Measurements from ENCODE around the gene GOT1.

GOT1 gene

GRCh38 chr10:99435986-99436638, 5.7 kb upstream of the GOT1 start (continued):
- no peak for TF ChIP-seq AEBP2 (tag by site-specific recombination; IDR thresholded peaks at IDR 0.05; ENCODE audit: borderline replicate concordance)
- no peak for TF ChIP-seq ZNF302 (tag by site-specific recombination; IDR thresholded peaks at IDR 0.05; ENCODE audit: low read depth)
- no peak for TF ChIP-seq ZSCAN23 (tag by site-specific recombination; IDR thresholded peaks at IDR 0.05)
- no peak for TF ChIP-seq RBAK (tag by site-specific recombination; IDR thresholded peaks at IDR 0.05)

- CTCF ChIA-PET = interaction anchor here (0.6 to 4.6 kb wide), 10 partner anchors 16 to 685 kb away, joined by 3 to 104 read pairs (median 6); partner anchors contain the start of gene SLC25A28
- H3K4me1 ChIP-seq (ENCODE audit: control insufficient read depth, insufficient read depth, low read length) = peaks cover 9% of the 10 kb centered on the region; the same call in 1 of the 2 replicates
- H3K27ac ChIP-seq (ENCODE audit: extremely low read depth, low read depth, low read length) = no peak overlapping the region
- peaks cover 2 to 14% of the 10 kb centered on the region in 2 experiments for H3K36me3 ChIP-seq (ENCODE audit: control insufficient read depth in 2 of 2, insufficient read depth in 1 of 2, low read length in 2 of 2)
- TF ChIP-seq ZNF529 (tag by site-specific recombination; IDR thresholded peaks at IDR 0.05; ENCODE audit: insufficient replicate concordance) (no peak), ZBTB17 (tag by site-specific recombination; IDR thresholded peaks at IDR 0.05) (no peak), PBX3 (CRISPR knock-in tag; IDR thresholded peaks at IDR 0.05) (no peak), ZNF76 (tag by site-specific recombination; IDR thresholded peaks at IDR 0.05; ENCODE audit: borderline replicate concordance, low read depth) (no peak), ZNF560 (tag by site-specific recombination; IDR thresholded peaks at IDR 0.05; ENCODE audit: borderline replicate concordance) (no peak), BCL11A (tag by site-specific recombination; IDR thresholded peaks at IDR 0.05; ENCODE audit: low read depth) (no peak), ZNF48 (tag by site-specific recombination; IDR thresholded peaks at IDR 0.05) (no peak)
- TF ChIP-seq, protein P1, sequence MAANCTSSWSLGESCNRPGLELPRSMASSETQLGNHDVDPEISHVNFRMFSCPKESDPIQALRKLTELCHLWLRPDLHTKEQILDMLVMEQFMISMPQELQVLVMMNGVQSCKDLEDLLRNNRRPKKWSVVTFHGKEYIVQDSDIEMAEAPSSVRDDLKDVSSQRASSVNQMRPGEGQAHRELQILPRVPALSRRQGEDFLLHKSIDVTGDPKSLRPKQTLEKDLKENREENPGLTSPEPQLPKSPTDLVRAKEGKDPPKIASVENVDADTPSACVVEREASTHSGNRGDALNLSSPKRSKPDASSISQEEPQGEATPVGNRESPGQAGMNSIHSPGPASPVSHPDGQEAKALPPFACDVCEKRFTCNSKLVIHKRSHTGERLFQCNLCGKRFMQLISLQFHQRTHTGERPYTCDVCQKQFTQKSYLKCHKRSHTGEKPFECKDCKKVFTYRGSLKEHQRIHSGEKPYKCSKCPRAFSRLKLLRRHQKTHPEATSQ (tag by site-specific recombination; IDR thresholded peaks at IDR 0.05) = no peak
- no peak overlapping the region for H3K4me3 ChIP-seq (ENCODE audit: low read depth, low read length)
- POLR2A ChIA-PET = no interaction called here
- H3K9me3 ChIP-seq (ENCODE audit: control insufficient read depth, insufficient read depth, low read depth, low read length) = no peaks in the 10 kb centered on the region
Measured at GRCh38 chr10:99433378-99434020, 3.1 kb upstream of the GOT1 start.

- Histone ChIP-seq H3K36me3 (ENCODE audit: control insufficient read depth in 2 of 2, insufficient read depth in 1 of 2, low read length in 2 of 2) (peaks cover 0 to 14% of the 10 kb centered on the region in 2 experiments; a peak in 2 of 3 replicates), H3K4me1 (ENCODE audit: control insufficient read depth, insufficient read depth, low read length) (peaks cover 9% of the 10 kb centered on the region; the same call in 1 of the 2 replicates), H3K4me3 (ENCODE audit: low read depth, low read length) (no peak overlapping the region), H3K9me3 (ENCODE audit: control insufficient read depth, insufficient read depth, low read depth, low read length) (no peaks in the 10 kb centered on the region), H3K27ac (ENCODE audit: extremely low read depth, low read depth, low read length) (no peak overlapping the region)
- CTCF ChIA-PET = interaction anchor here (0.6 to 4.6 kb wide), 5 partner anchors 16 to 684 kb away, joined by 3 to 104 read pairs (median 8); partner anchors contain the start of gene SLC25A28
- POLR2A ChIA-PET = no interaction called here
- TF ChIP-seq ZNF623 (tag by site-specific recombination; IDR thresholded peaks at IDR 0.05) = no peak
- no peak for TF ChIP-seq PRDM4 (tag by site-specific recombination; IDR thresholded peaks at IDR 0.05)
- no peak for TF ChIP-seq GFI1B (tag by site-specific recombination; IDR thresholded peaks at IDR 0.05)
- TF ChIP-seq, protein P2, sequence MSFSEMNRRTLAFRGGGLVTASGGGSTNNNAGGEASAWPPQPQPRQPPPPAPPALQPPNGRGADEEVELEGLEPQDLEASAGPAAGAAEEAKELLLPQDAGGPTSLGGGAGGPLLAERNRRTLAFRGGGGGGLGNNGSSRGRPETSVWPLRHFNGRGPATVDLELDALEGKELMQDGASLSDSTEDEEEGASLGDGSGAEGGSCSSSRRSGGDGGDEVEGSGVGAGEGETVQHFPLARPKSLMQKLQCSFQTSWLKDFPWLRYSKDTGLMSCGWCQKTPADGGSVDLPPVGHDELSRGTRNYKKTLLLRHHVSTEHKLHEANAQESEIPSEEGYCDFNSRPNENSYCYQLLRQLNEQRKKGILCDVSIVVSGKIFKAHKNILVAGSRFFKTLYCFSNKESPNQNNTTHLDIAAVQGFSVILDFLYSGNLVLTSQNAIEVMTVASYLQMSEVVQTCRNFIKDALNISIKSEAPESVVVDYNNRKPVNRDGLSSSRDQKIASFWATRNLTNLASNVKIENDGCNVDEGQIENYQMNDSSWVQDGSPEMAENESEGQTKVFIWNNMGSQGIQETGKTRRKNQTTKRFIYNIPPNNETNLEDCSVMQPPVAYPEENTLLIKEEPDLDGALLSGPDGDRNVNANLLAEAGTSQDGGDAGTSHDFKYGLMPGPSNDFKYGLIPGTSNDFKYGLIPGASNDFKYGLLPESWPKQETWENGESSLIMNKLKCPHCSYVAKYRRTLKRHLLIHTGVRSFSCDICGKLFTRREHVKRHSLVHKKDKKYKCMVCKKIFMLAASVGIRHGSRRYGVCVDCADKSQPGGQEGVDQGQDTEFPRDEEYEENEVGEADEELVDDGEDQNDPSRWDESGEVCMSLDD (tag by site-specific recombination; IDR thresholded peaks at IDR 0.05) = no peak
- no peak for TF ChIP-seq ZNF701 (tag by site-specific recombination; IDR thresholded peaks at IDR 0.05)
- no peak for TF ChIP-seq ZNF335 (tag by site-specific recombination; conservative IDR thresholded peaks at IDR 0.05)
- no peak for TF ChIP-seq GLI4 (tag by site-specific recombination; IDR thresholded peaks at IDR 0.05)
- TF ChIP-seq, protein P3, sequence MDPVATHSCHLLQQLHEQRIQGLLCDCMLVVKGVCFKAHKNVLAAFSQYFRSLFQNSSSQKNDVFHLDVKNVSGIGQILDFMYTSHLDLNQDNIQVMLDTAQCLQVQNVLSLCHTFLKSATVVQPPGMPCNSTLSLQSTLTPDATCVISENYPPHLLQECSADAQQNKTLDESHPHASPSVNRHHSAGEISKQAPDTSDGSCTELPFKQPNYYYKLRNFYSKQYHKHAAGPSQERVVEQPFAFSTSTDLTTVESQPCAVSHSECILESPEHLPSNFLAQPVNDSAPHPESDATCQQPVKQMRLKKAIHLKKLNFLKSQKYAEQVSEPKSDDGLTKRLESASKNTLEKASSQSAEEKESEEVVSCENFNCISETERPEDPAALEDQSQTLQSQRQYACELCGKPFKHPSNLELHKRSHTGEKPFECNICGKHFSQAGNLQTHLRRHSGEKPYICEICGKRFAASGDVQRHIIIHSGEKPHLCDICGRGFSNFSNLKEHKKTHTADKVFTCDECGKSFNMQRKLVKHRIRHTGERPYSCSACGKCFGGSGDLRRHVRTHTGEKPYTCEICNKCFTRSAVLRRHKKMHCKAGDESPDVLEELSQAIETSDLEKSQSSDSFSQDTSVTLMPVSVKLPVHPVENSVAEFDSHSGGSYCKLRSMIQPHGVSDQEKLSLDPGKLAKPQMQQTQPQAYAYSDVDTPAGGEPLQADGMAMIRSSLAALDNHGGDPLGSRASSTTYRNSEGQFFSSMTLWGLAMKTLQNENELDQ (tag by site-specific recombination; IDR thresholded peaks at IDR 0.05; ENCODE audit: low read depth) = no peak
Measured at GRCh38 chr10:99432881-99433280, 2.5 kb upstream of the GOT1 start.
